Adrenal gland (tissue), 12 donors: ENCODE measurements around the gene CFL1. TPM values are rescaled to one million over a fixed set of nuclear protein-coding genes. Genes with fewer than 3 reads are reported as not detected.
"Not testable (repeated sequence)": the region's sequence is repeated elsewhere in the genome, so short reads cannot be mapped to it uniquely, and the experiment has no call there.

ENCODE experiments used
- DNase-seq, 7 donors: peaks; one replicate each; pipeline ENCODE4 v3.0.0-alpha.2; 2019 to 2020
- H3K27ac ChIP-seq, 5 donors: fragments of 200-600 bp; sonication (generic) in 4 of 5; 1 replicate in 3 of 5; 2 replicates in 2 of 5; pipeline versions ENCODE4 v1.5.1 to v1.8.0; 2016 to 2020; ENCODE audit warnings: mild to moderate bottlenecking in 1 of 5
- H3K27me3 ChIP-seq: fragments of 200-600 bp; 2 replicates; pipeline ENCODE4 v1.8.0; 2021
- H3K36me3 ChIP-seq, 2 donors: fragments of 200-600 bp; replicated peaks in 1 of 2; 1 replicate in 1 of 2; 2 replicates in 1 of 2; pipeline versions ENCODE4 v1.5.1 to v1.8.0; 2018 to 2022
- H3K4me1 ChIP-seq, 2 donors: fragments of 200-600 bp; replicated peaks in 1 of 2; 1 replicate in 1 of 2; 2 replicates in 1 of 2; pipeline versions ENCODE4 v1.5.1 to v1.8.0; 2018 to 2021
- H3K4me3 ChIP-seq, 4 donors: fragments of 200-600 bp; sonication (generic) in 3 of 4; one replicate each; pipeline ENCODE4 v1.5.1; 2016 to 2018
- H3K9me3 ChIP-seq, 3 donors: fragments of 200-600 bp; sonication (generic) in 1 of 3; replicated peaks in 1 of 3; 1 replicate in 2 of 3; 2 replicates in 1 of 3; pipeline versions ENCODE4 v1.5.1 to v1.8.0; 2016 to 2021
- POLR2A ChIP-seq, 2 donors: fragments of 450-650 bp; IDR thresholded peaks; one replicate each; pipeline ENCODE4 v1.6.1; 2017; ENCODE audit warnings: antibody characterized with exemption in 2 of 2, mild to moderate bottlenecking in 2 of 2, moderate library complexity in 1 of 2
- WGBS, 4 donors: extraction: QIAGEN DNeasy Blood & Tissue Kit in 2 of 4; methylation state at CpG; one replicate each; pipeline versions ENCODE4 v1.1.5 to v1.1.7; 2013 to 2017; 5-methylcytosine and 5-hydroxymethylcytosine counted together
- intact Hi-C, 2 donors: fragments of 100-400 bp; cut with DNase I; formaldehyde crosslinking; loops; one replicate each; pipeline versions ENCODE4 v1.14.1 to v1.15.0; 2022 to 2023
- polyA plus RNA-seq, 3 donors: library from polyadenylated mRNA; stranded (reverse); fragments of 200-250 nt in 2 of 3; fragments of 350-450 nt in 1 of 3; fragmentation: Illumina TruSeq in 1 of 3; extraction: RNeasy Lipid Tissue Mini Kit (QIAGEN cat#74804) in 1 of 3; gene quantifications; one replicate each; pipeline ENCODE4 v1.2.3, GENCODE V29; 2013 to 2014
- total RNA-seq, 9 donors: library from RNA; depleted of rRNA in 4 of 9; stranded (reverse); fragments of >200 nt in 4 of 9; fragments of 120-200 nt in 1 of 9; fragmentation: NEBNext Ultra II Directional in 1 of 9; extraction: Animal tissue kit (Norgen Biotek cat#: 25700) in 1 of 9; gene quantifications; one replicate each; pipeline versions ENCODE4 v1.1.0 to v1.2.4, GENCODE V29; 2013 to 2023
- TF ChIP-seq, protein P1 (sequence below), 6 experiments: fragments of 450-650 bp in 4 of 6; fragments of 200-600 bp in 2 of 6; sonication (generic) in 1 of 6; IDR thresholded peaks; 1 replicate in 5 of 6; 2 replicates in 1 of 6; pipeline versions ENCODE4 v1.5.1 to v1.8.0; 2016 to 2021; ENCODE audit warnings: antibody characterized with exemption in 6 of 6, mild to moderate bottlenecking in 2 of 6, moderate library complexity in 1 of 6
- donor health status: healthy with polysubstance abuse.
- donor health status: Bipolar disorder and iron deficiency.
- donor health status: DM: yes; HTN: yes; CAD: no.
- donor health status: DM: no; HTN: no; CAD: no.
- donor health status: DM: no; HTN: no; CAD: no.
- donor health status: DM: yes; HTN: yes; CAD: no.

CFL1 gene
- total and polyA plus RNA-seq, 12 donors, result 217 to 765 (median 599) TPM

DNA sequence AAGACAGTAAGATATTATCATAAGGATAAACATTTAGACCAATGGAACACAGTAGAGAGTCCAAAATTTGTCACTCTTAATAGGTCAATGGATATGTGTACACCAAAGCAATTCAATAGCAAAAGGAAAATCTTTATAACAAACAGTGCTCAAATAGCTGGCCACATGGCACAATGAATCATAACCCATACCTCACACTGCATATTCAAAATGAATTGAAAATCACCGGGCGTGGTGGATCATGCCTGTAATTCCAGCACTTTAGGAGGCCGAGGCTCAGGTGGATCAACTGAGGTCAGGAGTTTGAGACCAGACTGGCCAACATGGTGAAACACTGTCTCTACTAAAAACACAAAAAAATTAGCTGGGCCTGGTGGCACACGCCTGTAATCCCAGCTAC lies 15.8 kb downstream of the CFL1 start:
- no peaks in the 10 kb centered on the region for H3K4me1 ChIP-seq
- WGBS, 4 donors, result 76 to 92% (median 90%) methylated on average over 4 of the region's 4 CpGs
- no peak for DNase-seq
- no peaks in the 10 kb centered on the region for H3K27me3 ChIP-seq
- intact Hi-C loops, result no loop called here
- no peak overlapping the region for H3K27ac ChIP-seq
- H3K9me3 ChIP-seq, result no peaks in the 10 kb centered on the region
- TF ChIP-seq, protein P1, sequence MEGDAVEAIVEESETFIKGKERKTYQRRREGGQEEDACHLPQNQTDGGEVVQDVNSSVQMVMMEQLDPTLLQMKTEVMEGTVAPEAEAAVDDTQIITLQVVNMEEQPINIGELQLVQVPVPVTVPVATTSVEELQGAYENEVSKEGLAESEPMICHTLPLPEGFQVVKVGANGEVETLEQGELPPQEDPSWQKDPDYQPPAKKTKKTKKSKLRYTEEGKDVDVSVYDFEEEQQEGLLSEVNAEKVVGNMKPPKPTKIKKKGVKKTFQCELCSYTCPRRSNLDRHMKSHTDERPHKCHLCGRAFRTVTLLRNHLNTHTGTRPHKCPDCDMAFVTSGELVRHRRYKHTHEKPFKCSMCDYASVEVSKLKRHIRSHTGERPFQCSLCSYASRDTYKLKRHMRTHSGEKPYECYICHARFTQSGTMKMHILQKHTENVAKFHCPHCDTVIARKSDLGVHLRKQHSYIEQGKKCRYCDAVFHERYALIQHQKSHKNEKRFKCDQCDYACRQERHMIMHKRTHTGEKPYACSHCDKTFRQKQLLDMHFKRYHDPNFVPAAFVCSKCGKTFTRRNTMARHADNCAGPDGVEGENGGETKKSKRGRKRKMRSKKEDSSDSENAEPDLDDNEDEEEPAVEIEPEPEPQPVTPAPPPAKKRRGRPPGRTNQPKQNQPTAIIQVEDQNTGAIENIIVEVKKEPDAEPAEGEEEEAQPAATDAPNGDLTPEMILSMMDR (IDR thresholded peaks at IDR 0.05), result no peak
- TF ChIP-seq POLR2A (IDR thresholded peaks at IDR 0.05), result no peak
- H3K36me3 ChIP-seq, result no peaks in the 10 kb centered on the region
- no peak overlapping the region for H3K4me3 ChIP-seq

GRCh38 chr11:65834202-65834601 lies 23.8 kb downstream of the CFL1 start:
- peaks cover 0 to 5% of the 10 kb centered on the region in 2 donors for H3K4me1 ChIP-seq
- H3K9me3 ChIP-seq, result no peaks in the 10 kb centered on the region
- no peak for DNase-seq
- 33 to 50% (median 39%) methylated on average over 6 of the region's 6 CpGs for WGBS, 4 donors
- no peaks in the 10 kb centered on the region for H3K36me3 ChIP-seq
- TF ChIP-seq POLR2A (IDR thresholded peaks at IDR 0.05), result no peak
- TF ChIP-seq, protein P1 (IDR thresholded peaks at IDR 0.05), result no peak
- H3K27ac ChIP-seq, result no peak overlapping the region
- H3K27me3 ChIP-seq, result no peaks in the 10 kb centered on the region
- intact Hi-C loops, result no loop called here
- peak overlapping the region in 1 of 4 donors; percentile 90 for H3K4me3 ChIP-seq

DNA sequence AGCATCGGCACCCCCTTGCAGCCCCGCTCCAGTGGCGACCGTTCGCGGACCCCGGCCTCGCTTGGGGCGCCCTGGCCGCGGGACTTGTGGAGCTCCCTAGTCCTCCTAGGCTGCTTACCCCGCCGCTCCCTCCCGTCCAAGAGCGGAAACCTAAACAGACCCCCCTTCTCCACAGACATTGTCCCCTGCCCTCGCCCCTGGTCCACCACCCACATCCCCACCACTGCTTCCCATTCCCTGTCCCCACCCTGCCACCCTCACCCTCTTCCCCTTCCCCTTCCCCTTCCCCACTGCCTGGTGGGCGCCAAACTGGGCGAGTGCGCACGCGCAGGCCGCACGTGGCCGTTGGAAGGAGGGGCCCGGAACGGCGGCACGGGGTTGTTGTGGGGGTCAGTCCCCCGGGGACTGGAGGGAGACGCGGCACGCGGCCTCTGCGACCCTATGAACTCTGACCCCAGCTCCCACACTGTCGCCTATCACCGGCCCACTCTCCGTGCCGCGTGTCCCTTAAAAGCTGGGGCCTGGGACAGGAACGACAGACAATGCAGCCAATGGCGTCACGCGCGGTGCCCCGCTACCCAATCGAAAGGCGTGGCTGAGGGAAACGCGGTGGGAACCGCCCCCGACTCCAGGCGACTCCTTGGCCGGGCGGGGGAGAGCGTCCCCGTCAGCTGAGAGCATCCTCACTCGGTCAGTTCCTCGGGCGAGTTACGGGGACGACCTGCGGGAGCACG lies 24.5 kb downstream of the CFL1 start, which contains the start of gene SNX32:
Gene SNX32 (plus strand): TSS at position 667 of the 734 bp plus-strand sequence. CDS start 103 bp downstream, outside the sequence.
- WGBS, 4 donors, result 0 to 2% (median 0%) methylated on average over 32 to 63 of the region's 63 CpGs
- TF ChIP-seq POLR2A (IDR thresholded peaks at IDR 0.05), result no peak
- TF ChIP-seq, protein P1 (IDR thresholded peaks at IDR 0.05), result no peak
- Histone ChIP-seq H3K9me3 (no peaks in the 10 kb centered on the region), H3K36me3 (no peaks in the 10 kb centered on the region), H3K27me3 (no peaks in the 10 kb centered on the region), H3K4me1 (peaks cover 0 to 5% of the 10 kb centered on the region in 2 donors), H3K27ac (peak within 1 kb of the TSS in 1 of 5 donors; percentile 62), H3K4me3 (peak within 1 kb of the TSS; percentile 9 to 90 (median 44))
- intact Hi-C loops, result no loop called here
- peak; percentile 93 to 98 (median 96) for DNase-seq

DNA sequence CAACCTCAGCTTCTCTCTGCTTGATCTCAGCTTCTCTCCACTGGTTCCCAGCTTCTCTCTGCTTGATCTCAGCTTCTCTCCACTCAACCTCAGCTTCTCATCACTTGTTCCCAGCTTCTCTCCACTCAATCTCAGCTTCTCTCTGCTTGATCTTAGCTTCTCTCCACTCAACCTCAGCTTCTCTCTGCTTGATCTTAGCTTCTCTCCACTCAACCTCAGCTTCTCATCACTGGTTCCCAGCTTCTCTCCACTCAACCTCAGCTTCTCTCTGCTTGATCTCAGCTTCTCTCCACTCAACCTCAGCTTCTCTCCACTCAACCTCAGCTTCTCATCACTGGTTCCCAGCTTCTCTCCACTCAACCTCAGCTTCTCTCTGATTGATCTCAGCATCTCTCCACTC lies 25.7 kb downstream of the CFL1 start:
- intact Hi-C loops, result not testable (repeated sequence)

GRCh38 chr11:65829459-65829858 lies 28.5 kb downstream of the CFL1 start:
- TF ChIP-seq, protein P1 (IDR thresholded peaks at IDR 0.05), result no peak
- no peak for TF ChIP-seq POLR2A (IDR thresholded peaks at IDR 0.05)
- DNase-seq, result no peak
- no peak overlapping the region for H3K4me3 ChIP-seq
- no peaks in the 10 kb centered on the region for H3K36me3 ChIP-seq
- no peaks in the 10 kb centered on the region for H3K27me3 ChIP-seq
- intact Hi-C loops, result no loop called here
- no peaks in the 10 kb centered on the region for H3K9me3 ChIP-seq
- H3K27ac ChIP-seq, result no peak overlapping the region
- H3K4me1 ChIP-seq, result peaks cover 0 to 5% of the 10 kb centered on the region in 2 donors
- WGBS, 4 donors, result 54 to 68% (median 64%) methylated on average over 4 of the region's 4 CpGs

More for the DNA sequence above, 25.7 kb downstream of the CFL1 start:
- not testable (repeated sequence) for H3K4me1 ChIP-seq, H3K27ac ChIP-seq, H3K36me3 ChIP-seq, H3K4me3 ChIP-seq, H3K9me3 ChIP-seq, DNase-seq, H3K27me3 ChIP-seq
